Amniotic stem cell (primary cell): ENCODE results near the gene NOL3.

Source experiments
- DNase-seq: peaks from one replicate; lab custom pipeline; 2025; lab: John Stamatoyannopoulos, UW

NOL3 gene

GRCh38 chr16:67170949-67171649 lies 761 bp downstream of the NOL3 start:
- DNase-seq = no peak

- no peak for DNase-seq
Measured at GRCh38 chr16:67173323-67173722, 3.0 kb downstream of the NOL3 start.

DNA sequence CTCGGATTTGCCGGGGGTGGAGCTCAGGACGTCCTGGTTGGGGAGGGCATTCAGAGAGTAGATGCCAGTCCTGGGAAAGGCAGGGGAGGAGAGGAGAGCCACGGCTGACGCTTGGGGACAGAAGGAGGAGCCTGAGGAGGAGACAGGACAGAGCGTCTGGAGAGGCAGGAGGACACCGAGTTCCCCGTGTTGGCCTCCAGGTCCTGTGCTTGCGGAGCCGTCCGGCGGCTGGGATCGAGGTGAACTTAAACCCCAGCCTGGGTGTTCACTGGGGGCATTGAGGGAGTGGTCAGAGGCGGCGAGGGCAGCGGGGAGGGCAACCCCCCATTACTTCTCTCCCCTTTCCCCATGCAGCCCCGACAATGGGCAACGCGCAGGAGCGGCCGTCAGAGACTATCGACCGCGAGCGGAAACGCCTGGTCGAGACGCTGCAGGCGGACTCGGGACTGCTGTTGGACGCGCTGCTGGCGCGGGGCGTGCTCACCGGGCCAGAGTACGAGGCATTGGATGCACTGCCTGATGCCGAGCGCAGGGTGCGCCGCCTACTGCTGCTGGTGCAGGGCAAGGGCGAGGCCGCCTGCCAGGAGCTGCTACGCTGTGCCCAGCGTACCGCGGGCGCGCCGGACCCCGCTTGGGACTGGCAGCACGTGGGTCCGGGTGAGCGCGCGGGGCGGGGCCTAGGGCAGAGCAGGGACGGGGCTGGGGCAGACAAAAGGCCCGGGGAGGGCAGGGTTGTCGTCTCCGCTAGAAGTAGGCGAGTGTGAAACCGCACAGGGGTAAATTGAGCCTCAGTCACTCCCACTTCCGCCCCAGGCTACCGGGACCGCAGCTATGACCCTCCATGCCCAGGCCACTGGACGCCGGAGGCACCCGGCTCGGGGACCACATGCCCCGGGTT lies 3.7 kb downstream of the NOL3 start:
- peak; percentile 71 for DNase-seq

- no peak for DNase-seq
Measured at GRCh38 chr16:67174706-67175231, 4.4 kb downstream of the NOL3 start.

DNA sequence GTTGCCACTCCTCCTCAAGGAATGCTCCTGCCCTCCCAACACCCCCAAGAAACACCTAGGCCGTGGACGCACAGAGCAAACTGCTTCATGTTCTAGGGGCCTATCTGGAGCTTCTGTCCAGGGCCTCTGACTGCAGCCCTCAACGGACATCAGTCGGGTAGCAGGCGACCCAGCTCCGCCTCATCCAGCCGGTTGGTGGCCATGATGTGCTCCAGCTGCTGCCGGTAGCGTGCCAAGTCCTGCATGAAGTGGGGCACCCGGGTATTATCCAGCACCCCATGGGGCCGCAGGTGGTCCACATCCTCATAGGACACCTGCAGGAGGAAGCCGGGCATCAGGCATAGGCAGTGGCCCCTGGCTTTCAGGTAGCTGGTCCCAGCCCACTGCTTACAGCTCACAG lies 6.3 kb downstream of the NOL3 start:
- DNase-seq = no peak

- no peak for DNase-seq
Measured at GRCh38 chr16:67177743-67178699, 7.7 kb downstream of the NOL3 start.

DNA sequence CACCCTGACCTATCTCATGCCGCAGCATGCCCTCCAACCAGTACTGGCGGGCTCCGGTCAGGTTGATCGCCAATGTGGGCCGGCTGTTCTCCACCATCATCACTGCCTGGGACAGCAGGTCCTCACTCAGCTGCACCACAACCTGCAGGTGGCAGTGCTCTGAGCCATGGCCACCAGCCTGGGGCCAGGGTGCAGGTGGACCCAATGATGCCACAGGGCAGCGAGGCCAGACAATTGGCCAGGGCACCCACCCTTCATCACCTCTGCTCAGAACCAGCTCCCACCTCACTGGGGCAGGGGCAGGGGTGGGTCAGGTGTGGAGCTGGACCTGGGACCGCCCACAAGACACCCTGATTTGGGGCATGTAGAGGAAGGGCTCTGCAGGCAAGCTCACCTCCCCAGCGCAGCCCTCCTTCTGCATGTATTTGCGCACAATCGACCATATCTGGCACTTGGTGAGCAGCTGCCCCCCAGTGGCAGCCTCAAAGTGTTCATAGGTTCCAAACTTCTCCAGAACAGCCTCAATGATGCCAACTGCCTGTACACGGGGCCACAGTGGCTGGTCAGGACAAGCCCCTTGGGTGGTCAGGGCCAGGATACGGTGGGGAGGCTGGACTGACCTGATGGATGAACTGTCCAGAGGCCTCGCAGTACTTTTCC lies 9.2 kb downstream of the NOL3 start:
- DNase-seq = no peak

- DNase-seq = no peak
Measured at GRCh38 chr16:67180166-67180565, 9.8 kb downstream of the NOL3 start.

DNA sequence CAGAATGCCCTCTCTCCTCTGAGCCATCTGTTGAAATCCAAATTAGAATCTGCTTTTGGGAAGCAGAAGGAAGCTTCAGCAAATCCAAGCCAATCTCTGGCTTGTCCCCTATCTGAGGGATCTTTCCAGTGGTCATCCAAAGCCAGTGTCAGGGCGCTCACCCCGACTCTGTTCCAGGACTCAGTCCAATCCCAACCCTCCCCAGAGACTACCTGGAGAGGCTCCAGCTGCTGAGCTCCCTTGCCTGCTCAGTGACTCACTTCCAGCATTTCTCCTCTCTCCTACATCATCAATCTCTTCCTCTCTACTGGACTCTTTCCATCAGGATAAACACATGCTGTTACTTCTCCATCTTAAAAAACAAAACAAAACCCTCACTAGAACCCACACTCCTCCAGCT lies 11.0 kb downstream of the NOL3 start:
- DNase-seq = no peak

DNA sequence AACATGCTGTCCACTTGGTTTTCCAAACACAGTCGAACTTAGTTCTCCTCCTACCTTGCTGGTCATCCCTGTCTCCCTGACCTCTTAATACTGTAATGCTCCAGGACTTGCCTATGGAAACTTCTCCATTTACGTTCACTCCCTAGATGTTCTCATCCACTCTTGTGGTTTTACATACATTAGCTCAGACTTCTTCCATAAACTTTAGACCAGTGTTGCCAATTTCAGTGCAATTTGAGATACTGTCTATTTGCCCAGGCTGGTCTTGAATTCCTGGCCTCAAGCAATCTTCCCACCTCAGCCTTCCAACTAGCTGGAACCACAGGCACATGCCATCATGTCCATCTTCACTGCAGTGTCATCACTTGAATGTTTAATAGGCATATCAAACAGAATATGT lies 11.9 kb downstream of the NOL3 start:
- DNase-seq = no peak

GRCh38 chr16:67183284-67183626 lies 12.9 kb downstream of the NOL3 start:
- no peak for DNase-seq

DNA sequence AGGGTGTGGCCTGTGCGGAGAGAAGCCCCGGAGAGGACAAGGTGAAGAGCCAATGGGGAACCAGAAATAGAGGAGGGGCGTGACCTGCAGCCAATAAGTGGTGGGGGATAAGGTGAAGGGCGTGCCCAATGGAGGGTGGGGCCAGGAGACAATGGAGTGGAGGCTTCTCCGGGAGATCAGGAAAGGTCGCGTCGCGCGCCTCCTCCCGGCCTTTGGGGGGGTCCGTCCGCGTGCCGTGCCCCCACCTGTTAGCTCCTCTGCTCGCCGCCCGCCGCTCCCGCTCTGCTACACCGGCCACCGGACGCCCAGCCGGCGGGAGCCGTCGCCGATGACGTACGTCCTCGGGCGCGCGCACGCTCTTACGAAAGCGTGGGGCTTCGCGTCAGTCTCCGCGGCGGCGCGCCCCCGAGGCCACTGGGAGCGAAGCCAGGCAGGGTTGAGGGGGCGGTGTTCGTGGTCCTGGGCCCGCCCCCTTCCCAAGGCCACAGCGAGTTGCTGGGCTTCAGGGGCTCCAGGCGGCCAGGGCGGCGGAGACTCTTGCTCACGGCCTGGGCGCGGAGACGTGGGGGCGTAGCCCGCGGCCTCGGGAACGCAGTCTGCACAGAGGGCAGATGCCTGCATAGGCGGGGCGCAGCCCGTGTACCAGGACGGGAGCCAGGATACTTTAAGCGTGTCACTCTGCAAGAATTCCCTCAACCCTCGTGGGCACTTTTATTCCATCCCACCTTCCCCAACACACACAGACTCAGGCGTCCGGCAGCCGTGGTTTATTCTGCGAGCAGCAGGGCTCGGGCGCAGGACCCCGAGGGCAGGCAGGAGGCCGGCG lies 13.5 kb downstream of the NOL3 start, which contains the start of gene MATCAP1:
Gene MATCAP1, minus strand, starts transcription at position 337 of the 826 bp plus-strand sequence. CDS start 3,353 bp downstream, outside the sequence.
- peak; percentile 94 for DNase-seq

GRCh38 chr16:67184453-67184994 lies 14.2 kb downstream of the NOL3 start:
- DNase-seq = no peak

- DNase-seq = peak; percentile 89
Measured at GRCh38 chr16:67184995-67185650, 14.8 kb downstream of the NOL3 start.

GRCh38 chr16:67185651-67186134 lies 15.4 kb downstream of the NOL3 start:
- DNase-seq = no peak

GRCh38 chr16:67186550-67186950 lies 16.2 kb downstream of the NOL3 start:
- DNase-seq = no peak

GRCh38 chr16:67187175-67187890 lies 17.0 kb downstream of the NOL3 start:
- no peak for DNase-seq

GRCh38 chr16:67188323-67188722 lies 18.0 kb downstream of the NOL3 start:
- no peak for DNase-seq

- no peak for DNase-seq
Measured at GRCh38 chr16:67188798-67189197, 18.5 kb downstream of the NOL3 start.
